GM21717 (cell line): Measurements from ENCODE around the gene DPP10.

Experiments
- ATAC-seq: cut with Tn5 transposase; IDR thresholded peaks from one replicate; pipeline ENCODE4 v1.9.1; 2021; ENCODE audit warnings: mild to moderate bottlenecking, moderate library complexity; ENCODE audit not compliant: unreplicated experiment

Gene DPP10

DNA sequence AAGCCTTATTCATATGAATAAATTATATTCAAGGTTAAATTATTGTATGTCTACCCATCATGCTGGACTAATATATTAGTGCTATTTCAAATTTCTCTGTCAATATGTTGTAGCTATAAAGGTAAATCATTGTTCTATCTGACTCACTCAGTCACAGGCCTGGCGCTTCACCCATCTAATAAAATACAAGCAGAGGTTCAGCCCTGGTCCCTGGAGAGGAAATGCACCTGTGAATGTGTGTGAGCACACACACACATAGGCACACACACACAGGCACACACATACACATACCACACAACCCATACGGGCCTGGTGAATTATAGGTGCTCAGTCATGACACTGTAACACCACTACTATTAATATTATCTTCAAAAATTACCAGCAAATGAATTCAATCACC, 1396.1 kb downstream of the DPP10 start:
- ATAC-seq, result no peak

DNA sequence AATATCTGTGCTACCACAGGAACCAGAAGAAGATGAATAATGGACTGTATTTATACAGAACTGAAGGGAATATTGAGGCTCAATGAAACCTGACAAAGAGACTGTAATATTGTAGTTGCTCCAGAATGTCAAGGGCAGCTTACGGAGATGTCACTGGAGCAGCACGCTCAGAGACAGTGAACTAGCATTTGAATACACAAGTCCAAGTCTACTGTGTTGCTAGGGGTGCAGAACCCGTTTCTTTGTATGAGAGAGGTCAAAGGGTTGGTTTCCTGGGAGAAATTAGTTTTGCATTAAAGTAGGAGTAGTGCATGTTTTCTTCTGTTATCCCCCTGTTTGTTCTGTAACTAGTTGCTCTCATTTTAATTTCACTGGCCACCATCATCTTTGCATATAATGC, 1399.9 kb downstream of the DPP10 start:
- ATAC-seq, result no peak

DNA sequence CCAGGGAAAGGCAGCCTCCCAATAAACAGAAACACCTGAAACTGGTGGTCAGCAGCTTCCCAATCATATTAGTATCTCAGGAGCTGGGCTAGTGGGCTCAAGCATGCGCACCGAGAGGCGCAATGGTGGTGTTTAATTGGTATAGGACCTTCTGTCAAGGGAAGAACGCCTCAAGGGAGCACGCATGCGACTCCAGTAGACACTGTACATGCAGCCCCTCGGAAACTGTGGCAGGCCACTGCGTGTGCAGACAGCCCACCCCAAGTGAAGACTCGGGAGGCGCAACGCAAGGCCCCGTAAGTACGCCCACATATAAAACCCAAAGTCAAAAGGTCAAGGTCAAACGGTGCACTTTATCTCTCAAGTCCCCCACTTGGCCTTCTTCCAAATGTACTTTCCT, 1405.8 kb downstream of the DPP10 start:
- no peak for ATAC-seq

DNA sequence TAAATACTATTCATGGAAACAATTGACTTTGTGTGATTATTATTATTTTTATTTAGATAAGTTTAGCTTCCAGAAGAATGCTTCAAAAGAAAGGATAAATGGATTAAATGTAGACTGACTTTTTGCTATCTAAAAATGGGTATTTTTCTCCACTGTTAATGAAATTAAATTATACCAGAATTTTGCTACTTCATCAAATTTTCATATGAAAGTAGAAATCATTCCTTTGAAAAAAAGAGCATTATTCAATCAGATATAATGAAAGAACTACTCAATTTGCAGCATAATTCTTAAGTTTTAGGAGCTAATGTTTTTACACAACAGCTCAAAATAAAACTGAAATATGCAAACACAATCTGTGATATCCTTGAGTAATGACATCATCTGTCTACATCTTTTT, 1424.6 kb downstream of the DPP10 start:
- no peak for ATAC-seq

- no peak for ATAC-seq
Observed at GRCh38 chr2:115874427-115874826, 1432.0 kb downstream of the DPP10 start.

GRCh38 chr2:115880558-115880957, 1438.1 kb downstream of the DPP10 start:
- ATAC-seq, result no peak

GRCh38 chr2:115887209-115887776, 1444.9 kb downstream of the DPP10 start:
- ATAC-seq, result no peak
